A549 (cell line): ENCODE measurements around the gene GJA3. TPM values are rescaled to one million over a fixed set of nuclear protein-coding genes. Genes with fewer than 3 reads are reported as not detected.

Experiments
- ATAC-seq, 2 experiments: fragments of 200-7000 bp in 1 of 2; fragments of >200 bp in 1 of 2; cut with Nextera tagmentation in 1 of 2; cut with Tn5 transposase in 1 of 2; 3 replicates each; pipeline versions ENCODE4 v1.8.0 to v1.9.1; 2018 to 2020; ENCODE audit warnings: mild to moderate bottlenecking in 1 of 2, moderate library complexity in 1 of 2
- CTCF ChIA-PET: fragments of 300-600 bp; sonication (Branson Sonifier 250); formaldehyde crosslinking; extraction: SDS; loops from one replicate; lab custom pipeline; 2021; ENCODE audit warnings: antibody characterized with exemption, inconsistent platforms; lab: Yijun Ruan, JAX
- POLR2A ChIA-PET: fragments of 350-600 bp; formaldehyde crosslinking; extraction: SDS; loops from one replicate; lab custom pipeline; 2021; ENCODE audit warnings: antibody characterized with exemption, inconsistent platforms; lab: Yijun Ruan, JAX
- DNase-seq, 2 experiments: peaks; one replicate each; pipeline versions ENCODE4 v3.0.0 to v3.0.0-alpha.2; 2011 to 2016; ENCODE audit warnings: low read depth in 1 of 2, low spot score in 1 of 2
- FAIRE-seq: peaks from 2 replicates; lab custom pipeline; 2011; peaks lifted over from hg19 to GRCh38; lab: Jason Lieb, UNC
- H3K27ac ChIP-seq, 2 experiments: fragments of >200 bp; sonication (Bioruptor Twin); formaldehyde crosslinking; 3 replicates each; pipeline ENCODE4 v1.5.1; 2016 to 2017
- H3K4me1 ChIP-seq: fragments of >200 bp; sonication (Bioruptor Twin); formaldehyde crosslinking; 3 replicates; pipeline ENCODE4 v1.6.1; 2016
- H3K4me2 ChIP-seq: fragments of >200 bp; sonication (Bioruptor Twin); formaldehyde crosslinking; 3 replicates; pipeline ENCODE4 v1.6.1; 2016
- H3K4me3 ChIP-seq: fragments of >200 bp; sonication (Bioruptor Twin); formaldehyde crosslinking; 3 replicates; pipeline ENCODE4 v1.5.1; 2016
- H3K9me3 ChIP-seq: fragments of >200 bp; sonication (Bioruptor Twin); formaldehyde crosslinking; 3 replicates; pipeline ENCODE4 v1.6.1; 2016
- CBX2 ChIP-seq: fragments of 200-600 bp; sonication (generic); IDR thresholded peaks from 2 replicates; pipeline ENCODE4 v1.6.1; 2016; ENCODE audit warnings: low read depth, mild to moderate bottlenecking, borderline replicate concordance
- CEBPB ChIP-seq, 2 experiments: fragments of >200 bp in 1 of 2; sonication (Bioruptor Twin) in 1 of 2; formaldehyde crosslinking in 1 of 2; IDR thresholded peaks; 2 replicates each; pipeline ENCODE4 v1.6.1; 2012 to 2016
- CHD2 ChIP-seq: fragments of 150-350 bp; IDR thresholded peaks from 2 replicates; pipeline ENCODE4 v1.6.1; 2014; ENCODE audit warnings: low read length; ENCODE audit not compliant: partially characterized antibody
- CHD4 ChIP-seq: fragments of 200-600 bp; sonication (generic); IDR thresholded peaks from 2 replicates; pipeline ENCODE4 v1.6.1; 2016; ENCODE audit warnings: antibody characterized with exemption, mild to moderate bottlenecking, borderline replicate concordance
- EHMT2 ChIP-seq: fragments of 200-600 bp; sonication (generic); IDR thresholded peaks from 2 replicates; pipeline ENCODE4 v1.6.1; 2016; ENCODE audit warnings: antibody characterized with exemption, low read depth, mild to moderate bottlenecking, moderate library complexity
- EP300 ChIP-seq, 2 experiments: fragments of >200 bp; sonication (Bioruptor Twin); formaldehyde crosslinking; IDR thresholded peaks; 2 replicates in 1 of 2; 3 replicates in 1 of 2; pipeline ENCODE4 v1.6.1; 2016 to 2017
- ESRRA ChIP-seq: fragments of 150-350 bp; IDR thresholded peaks from 2 replicates; pipeline ENCODE4 v1.6.1; 2014; ENCODE audit warnings: mild to moderate bottlenecking, low read length, borderline replicate concordance
- FOSB ChIP-seq: fragments of 250-450 bp; sonication (Bioruptor Pico); IDR thresholded peaks from 2 replicates; pipeline ENCODE4 v1.5.0; 2020; ENCODE audit warnings: mild to moderate bottlenecking, moderate library complexity
- FOSL2 ChIP-seq, 2 experiments: fragments of 450-650 bp in 1 of 2; fragments of >200 bp in 1 of 2; sonication (Bioruptor Twin) in 1 of 2; formaldehyde crosslinking; IDR thresholded peaks; 2 replicates each; pipeline versions ENCODE4 v1.5.0 to v1.6.1; 2016 to 2020; ENCODE audit warnings: mild to moderate bottlenecking in 1 of 2, moderate library complexity in 1 of 2
- HOXB13 ChIP-seq: fragments of 250-450 bp; sonication (Bioruptor Pico); IDR thresholded peaks from 2 replicates; pipeline ENCODE4 v1.5.0; 2020; ENCODE audit warnings: low read depth, mild to moderate bottlenecking, moderate library complexity
- KDM1A ChIP-seq: fragments of 200-600 bp; sonication (generic); IDR thresholded peaks from 2 replicates; pipeline ENCODE4 v1.6.1; 2016; ENCODE audit warnings: low read depth, mild to moderate bottlenecking
- KDM5A ChIP-seq: fragments of 200-600 bp; sonication (generic); IDR thresholded peaks from 2 replicates; pipeline ENCODE4 v1.6.1; 2016; ENCODE audit warnings: antibody characterized with exemption, mild to moderate bottlenecking
- MAFK ChIP-seq: fragments of 450-650 bp; IDR thresholded peaks from 2 replicates; pipeline ENCODE4 v1.6.1; 2014; ENCODE audit not compliant: partially characterized antibody
- MAZ ChIP-seq: fragments of 150-350 bp; IDR thresholded peaks from 2 replicates; pipeline ENCODE4 v1.6.1; 2014; ENCODE audit warnings: antibody characterized with exemption, low read depth, low read length, borderline replicate concordance
- NPAS2 ChIP-seq: fragments of 250-450 bp; sonication (Bioruptor Pico); IDR thresholded peaks from 2 replicates; pipeline ENCODE4 v1.8.0; 2022; ENCODE audit warnings: mild to moderate bottlenecking, moderate library complexity, borderline replicate concordance
- POLR2A ChIP-seq: IDR thresholded peaks from 2 replicates; pipeline ENCODE4 v1.6.1; 2012; ENCODE audit warnings: mild to moderate bottlenecking, low read length
- POLR2AphosphoS2 ChIP-seq: conservative IDR thresholded peaks from 2 replicates; pipeline ENCODE4 v1.6.1; 2012; ENCODE audit warnings: low read length, improper control_type of control experiment, inconsistent platforms
- RARB ChIP-seq: fragments of 250-450 bp; sonication (Bioruptor Pico); IDR thresholded peaks from 2 replicates; pipeline ENCODE4 v1.8.0; 2021; ENCODE audit warnings: mild to moderate bottlenecking, moderate library complexity
- RNF2 ChIP-seq: fragments of 200-600 bp; sonication (generic); IDR thresholded peaks from 2 replicates; pipeline ENCODE4 v1.6.1; 2016; ENCODE audit warnings: low read depth, mild to moderate bottlenecking, antibody characterized with exemption, moderate library complexity, borderline replicate concordance
- TP53 ChIP-seq: fragments of 250-450 bp; sonication (Bioruptor Pico); IDR thresholded peaks from 2 replicates; pipeline ENCODE4 v1.5.0; 2021; ENCODE audit warnings: mild to moderate bottlenecking, moderate library complexity
- ZNF302 ChIP-seq: fragments of 250-450 bp; sonication (Bioruptor Pico); IDR thresholded peaks from 2 replicates; pipeline ENCODE4 v1.9.0; 2021; ENCODE audit warnings: inconsistent platforms, mild to moderate bottlenecking, moderate library complexity
- WGBS: methylation state at CpG from one replicate; pipeline ENCODE4 v1.1.6; 2017; ENCODE audit errors: missing lambda C conversion rate; 5-methylcytosine and 5-hydroxymethylcytosine counted together
- polyA plus RNA-seq, 4 experiments: library from polyadenylated mRNA; depleted of rRNA in 3 of 4; stranded (reverse); fragments of >200 nt; fragmentation: RNase III in 1 of 4; extraction: RNeasy Plus Mini Kit Qiagen cat#74134 plus additional on column Dnase treatment in 1 of 4; gene quantifications; 2 replicates in 3 of 4; 3 replicates in 1 of 4; pipeline ENCODE4 v1.2.3, GENCODE V29; 2011 to 2017
- TF ChIP-seq, protein P1 (sequence below): fragments of >200 bp; sonication (Bioruptor Twin); formaldehyde crosslinking; IDR thresholded peaks from 3 replicates; pipeline ENCODE4 v1.6.1; 2016
- TF ChIP-seq, protein P2 (sequence below): fragments of >200 bp; sonication (Bioruptor Twin); formaldehyde crosslinking; IDR thresholded peaks from 2 replicates; pipeline ENCODE4 v1.6.1; 2016
- TF ChIP-seq, protein P3 (sequence below): fragments of 250-450 bp; sonication (Bioruptor Pico); IDR thresholded peaks from 2 replicates; pipeline ENCODE4 v1.5.0; 2020; ENCODE audit warnings: low read depth, mild to moderate bottlenecking, moderate library complexity
- TF ChIP-seq, protein P4 (sequence below): fragments of 150-350 bp; IDR thresholded peaks from 2 replicates; pipeline ENCODE4 v1.6.1; 2014; ENCODE audit warnings: low read depth, mild to moderate bottlenecking, low read length
- TF ChIP-seq, protein P5 (sequence below): fragments of 200-600 bp; sonication (generic); IDR thresholded peaks from 2 replicates; pipeline ENCODE4 v1.6.1; 2016; ENCODE audit warnings: antibody characterized with exemption, mild to moderate bottlenecking, moderate library complexity

GJA3 gene
- polyA plus RNA-seq, 2 of the 4 experiments (the other 2 are of a cell fraction): 0.06 to 0.19 TPM

DNA sequence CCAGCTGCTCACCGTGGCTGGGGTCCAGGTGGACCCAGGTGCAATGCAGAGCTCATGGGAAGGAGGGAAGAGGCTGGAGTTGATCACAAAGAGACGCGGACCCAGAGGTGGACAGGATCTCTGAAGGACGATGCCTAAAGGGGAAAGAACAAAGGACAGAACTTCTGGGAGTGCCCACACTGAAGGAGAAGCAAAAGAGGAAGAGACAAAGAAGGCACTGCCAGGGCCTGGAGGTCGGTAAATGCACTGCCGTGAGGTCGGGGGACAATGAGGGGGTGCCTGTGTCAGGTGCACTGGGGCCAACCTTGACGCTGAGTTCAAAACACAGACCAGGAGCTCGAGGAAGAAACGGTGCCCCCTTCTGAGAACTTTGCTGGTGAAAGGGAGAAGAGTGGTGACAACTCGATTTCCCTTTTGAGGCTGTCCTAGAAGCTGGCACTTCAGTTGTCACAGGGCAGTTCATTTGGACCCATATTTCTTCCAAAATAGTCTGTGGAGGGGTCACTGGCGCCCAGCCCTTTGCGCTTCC is 55.6 kb downstream of the GJA3 start:
- 63% methylated on average over 13 of the region's 13 CpGs for WGBS
- DNase-seq (no peak), ATAC-seq (no peak), FAIRE-seq (no peak)
- Histone ChIP-seq H3K9me3 (no peaks in the 10 kb centered on the region), H3K4me1 (no peaks in the 10 kb centered on the region), H3K4me3 (no peak overlapping the region), H3K4me2 (no peak overlapping the region), H3K27ac (no peak overlapping the region)
- ChIA-PET POLR2A (no interaction called here), CTCF (interaction anchor here (2.5 kb wide), 1 partner anchor 8 kb away, joined by 11 read pairs; no protein-coding TSS in a partner anchor)
- TF ChIP-seq ZNF302 (CRISPR knock-in tag): no peak
- no peak for TF ChIP-seq NPAS2
- no peak for TF ChIP-seq POLR2A
- TF ChIP-seq KDM5A: no peak
- TF ChIP-seq ESRRA: no peak
- TF ChIP-seq, protein P1, sequence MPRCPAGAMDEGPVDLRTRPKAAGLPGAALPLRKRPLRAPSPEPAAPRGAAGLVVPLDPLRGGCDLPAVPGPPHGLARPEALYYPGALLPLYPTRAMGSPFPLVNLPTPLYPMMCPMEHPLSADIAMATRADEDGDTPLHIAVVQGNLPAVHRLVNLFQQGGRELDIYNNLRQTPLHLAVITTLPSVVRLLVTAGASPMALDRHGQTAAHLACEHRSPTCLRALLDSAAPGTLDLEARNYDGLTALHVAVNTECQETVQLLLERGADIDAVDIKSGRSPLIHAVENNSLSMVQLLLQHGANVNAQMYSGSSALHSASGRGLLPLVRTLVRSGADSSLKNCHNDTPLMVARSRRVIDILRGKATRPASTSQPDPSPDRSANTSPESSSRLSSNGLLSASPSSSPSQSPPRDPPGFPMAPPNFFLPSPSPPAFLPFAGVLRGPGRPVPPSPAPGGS: no peak
- TF ChIP-seq, protein P2, sequence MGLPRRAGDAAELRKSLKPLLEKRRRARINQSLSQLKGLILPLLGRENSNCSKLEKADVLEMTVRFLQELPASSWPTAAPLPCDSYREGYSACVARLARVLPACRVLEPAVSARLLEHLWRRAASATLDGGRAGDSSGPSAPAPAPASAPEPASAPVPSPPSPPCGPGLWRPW: no peak
- TF ChIP-seq, protein P3, sequence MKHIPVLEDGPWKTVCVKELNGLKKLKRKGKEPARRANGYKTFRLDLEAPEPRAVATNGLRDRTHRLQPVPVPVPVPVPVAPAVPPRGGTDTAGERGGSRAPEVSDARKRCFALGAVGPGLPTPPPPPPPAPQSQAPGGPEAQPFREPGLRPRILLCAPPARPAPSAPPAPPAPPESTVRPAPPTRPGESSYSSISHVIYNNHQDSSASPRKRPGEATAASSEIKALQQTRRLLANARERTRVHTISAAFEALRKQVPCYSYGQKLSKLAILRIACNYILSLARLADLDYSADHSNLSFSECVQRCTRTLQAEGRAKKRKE: no peak
- TF ChIP-seq POLR2AphosphoS2: no peak
- TF ChIP-seq FOSL2 (IDR thresholded peaks at IDR 0.05): no peak
- no peak for TF ChIP-seq FOSL2 (CRISPR knock-in tag; IDR thresholded peaks at IDR 0.05)
- TF ChIP-seq TP53 (CRISPR knock-in tag): no peak
- TF ChIP-seq FOSB (CRISPR knock-in tag): no peak
- no peak for TF ChIP-seq MAZ
- TF ChIP-seq, protein P4, sequence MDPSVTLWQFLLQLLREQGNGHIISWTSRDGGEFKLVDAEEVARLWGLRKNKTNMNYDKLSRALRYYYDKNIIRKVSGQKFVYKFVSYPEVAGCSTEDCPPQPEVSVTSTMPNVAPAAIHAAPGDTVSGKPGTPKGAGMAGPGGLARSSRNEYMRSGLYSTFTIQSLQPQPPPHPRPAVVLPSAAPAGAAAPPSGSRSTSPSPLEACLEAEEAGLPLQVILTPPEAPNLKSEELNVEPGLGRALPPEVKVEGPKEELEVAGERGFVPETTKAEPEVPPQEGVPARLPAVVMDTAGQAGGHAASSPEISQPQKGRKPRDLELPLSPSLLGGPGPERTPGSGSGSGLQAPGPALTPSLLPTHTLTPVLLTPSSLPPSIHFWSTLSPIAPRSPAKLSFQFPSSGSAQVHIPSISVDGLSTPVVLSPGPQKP: no peak
- TF ChIP-seq KDM1A: no peak
- TF ChIP-seq EHMT2: no peak
- TF ChIP-seq HOXB13: no peak
- no peak for TF ChIP-seq RNF2
- TF ChIP-seq CEBPB (IDR thresholded peaks at IDR 0.05): no peak
- TF ChIP-seq CHD2: no peak

DNA sequence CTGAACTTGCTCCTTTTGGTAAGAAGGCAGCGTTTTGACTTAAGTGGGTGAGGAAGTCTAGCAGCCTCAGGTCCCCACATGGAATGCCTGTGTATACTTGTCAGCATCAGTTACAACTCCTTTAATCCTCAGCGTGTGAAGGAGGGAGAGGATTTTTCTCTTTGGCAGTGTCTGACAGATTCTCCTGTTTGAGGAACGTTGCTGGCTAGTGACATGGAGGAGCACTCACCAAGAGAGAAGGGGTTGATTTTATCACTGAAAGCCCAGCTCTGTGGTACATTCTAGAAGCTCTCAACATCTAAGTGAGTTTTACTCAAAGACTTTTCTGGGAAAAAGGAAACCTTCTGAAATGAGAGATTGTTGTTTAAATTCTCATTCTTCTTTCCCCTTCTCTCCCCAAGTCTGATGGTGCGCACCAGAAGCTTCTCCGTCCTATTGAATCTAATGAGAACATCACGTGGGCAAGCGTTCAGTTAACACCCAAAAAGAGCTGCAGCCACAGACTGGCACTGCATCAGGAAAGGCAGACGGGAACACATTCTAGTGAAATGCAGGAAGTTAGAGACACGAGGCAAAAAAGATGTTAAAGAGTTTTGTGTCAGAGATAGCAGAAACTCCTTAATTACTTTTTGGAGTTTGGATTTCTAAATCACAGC is 58.2 kb downstream of the GJA3 start:
- Histone ChIP-seq H3K4me2 (no peak overlapping the region), H3K9me3 (no peaks in the 10 kb centered on the region), H3K4me1 (no peaks in the 10 kb centered on the region), H3K4me3 (no peak overlapping the region), H3K27ac (no peak overlapping the region)
- 51% methylated on average over 9 of the region's 9 CpGs for WGBS
- CTCF ChIA-PET: interaction anchor here (0.5 to 1.1 kb wide), 2 partner anchors 46 to 61 kb away, joined by 3 to 4 read pairs; no protein-coding TSS in a partner anchor
- DNase-seq: no peak
- POLR2A ChIA-PET: no interaction called here
- ATAC-seq: no peak
- no peak for FAIRE-seq
- TF ChIP-seq KDM5A (no peak), EHMT2 (no peak), EP300 (IDR thresholded peaks at IDR 0.05) (no peak), MAFK (no peak), RARB (CRISPR knock-in tag) (no peak), CHD4 (no peak), CEBPB (IDR thresholded peaks at IDR 0.05) (no peak), FOSB (CRISPR knock-in tag) (no peak), CBX2 (no peak)
- TF ChIP-seq, protein P5, sequence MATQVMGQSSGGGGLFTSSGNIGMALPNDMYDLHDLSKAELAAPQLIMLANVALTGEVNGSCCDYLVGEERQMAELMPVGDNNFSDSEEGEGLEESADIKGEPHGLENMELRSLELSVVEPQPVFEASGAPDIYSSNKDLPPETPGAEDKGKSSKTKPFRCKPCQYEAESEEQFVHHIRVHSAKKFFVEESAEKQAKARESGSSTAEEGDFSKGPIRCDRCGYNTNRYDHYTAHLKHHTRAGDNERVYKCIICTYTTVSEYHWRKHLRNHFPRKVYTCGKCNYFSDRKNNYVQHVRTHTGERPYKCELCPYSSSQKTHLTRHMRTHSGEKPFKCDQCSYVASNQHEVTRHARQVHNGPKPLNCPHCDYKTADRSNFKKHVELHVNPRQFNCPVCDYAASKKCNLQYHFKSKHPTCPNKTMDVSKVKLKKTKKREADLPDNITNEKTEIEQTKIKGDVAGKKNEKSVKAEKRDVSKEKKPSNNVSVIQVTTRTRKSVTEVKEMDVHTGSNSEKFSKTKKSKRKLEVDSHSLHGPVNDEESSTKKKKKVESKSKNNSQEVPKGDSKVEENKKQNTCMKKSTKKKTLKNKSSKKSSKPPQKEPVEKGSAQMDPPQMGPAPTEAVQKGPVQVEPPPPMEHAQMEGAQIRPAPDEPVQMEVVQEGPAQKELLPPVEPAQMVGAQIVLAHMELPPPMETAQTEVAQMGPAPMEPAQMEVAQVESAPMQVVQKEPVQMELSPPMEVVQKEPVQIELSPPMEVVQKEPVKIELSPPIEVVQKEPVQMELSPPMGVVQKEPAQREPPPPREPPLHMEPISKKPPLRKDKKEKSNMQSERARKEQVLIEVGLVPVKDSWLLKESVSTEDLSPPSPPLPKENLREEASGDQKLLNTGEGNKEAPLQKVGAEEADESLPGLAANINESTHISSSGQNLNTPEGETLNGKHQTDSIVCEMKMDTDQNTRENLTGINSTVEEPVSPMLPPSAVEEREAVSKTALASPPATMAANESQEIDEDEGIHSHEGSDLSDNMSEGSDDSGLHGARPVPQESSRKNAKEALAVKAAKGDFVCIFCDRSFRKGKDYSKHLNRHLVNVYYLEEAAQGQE: no peak
